ENCODE results near the gene TRIM63. TPM values are rescaled to one million over a fixed set of nuclear protein-coding genes. Genes with fewer than 3 reads are reported as not detected.

TRIM63 gene
- total RNA-seq, 1 experiment from 2014 or later, result not detected

GRCh38 chr1:26020330-26020768 is 47.1 kb downstream of the TRIM63 start:
- Histone ChIP-seq H2BK5ac (ENCODE audit: insufficient read length, low read length) (no peak overlapping the region), H4K5ac (ENCODE audit: insufficient read length, low read depth, low read length) (no peak overlapping the region), H4K20me1 (ENCODE audit: control insufficient read depth, insufficient read depth, insufficient read length) (no peaks in the 10 kb centered on the region), H3K79me1 (ENCODE audit: insufficient read depth, low read depth, low read length, poor library complexity, severe bottlenecking) (no peaks in the 10 kb centered on the region), H3K18ac (ENCODE audit: insufficient read length, low read depth, low read length) (no peak overlapping the region), H3K4me1 (ENCODE audit: insufficient read depth, low read length) (no peaks in the 10 kb centered on the region), H3K14ac (ENCODE audit: insufficient read depth, low read length) (no peak overlapping the region), H3T11ph (ENCODE audit: low read length) (no peak overlapping the region), H3K27me3 (ENCODE audit: insufficient read depth, low read length) (no peaks in the 10 kb centered on the region), H2AK5ac (ENCODE audit: insufficient read length, low read length) (no peak overlapping the region), H4K8ac (replicated peaks; ENCODE audit: insufficient read length, low read depth, low read length) (no peak overlapping the region), H2BK15ac (ENCODE audit: low read depth, low read length) (no peak overlapping the region), H3K23ac (ENCODE audit: insufficient read length, low read depth, low read length) (no peak overlapping the region), H3K9ac (ENCODE audit: extremely low read depth, insufficient read length, low read length) (no peak overlapping the region), H3K79me2 (ENCODE audit: insufficient read depth, low read length) (no peaks in the 10 kb centered on the region), H3K27ac (ENCODE audit: insufficient read length, low read depth, low read length) (no peak overlapping the region), H2BK12ac (ENCODE audit: insufficient read length, low read depth, low read length) (no peak overlapping the region), H2BK120ac (ENCODE audit: low read depth, low read length, poor library complexity, severe bottlenecking) (no peak overlapping the region), H3K4ac (ENCODE audit: low read depth, low read length) (no peak overlapping the region), H3K23me2 (ENCODE audit: insufficient read length, low read depth, low read length, poor library complexity, severe bottlenecking) (no peaks in the 10 kb centered on the region), H3K56ac (ENCODE audit: insufficient read length, low read depth, low read length) (no peak overlapping the region), H3K4me2 (ENCODE audit: insufficient read depth, insufficient read length, low read length) (no peak overlapping the region), H3K9me3 (ENCODE audit: control insufficient read depth, low read depth, low read length) (no peaks in the 10 kb centered on the region), H4K91ac (ENCODE audit: insufficient read length, low read depth, low read length) (no peak overlapping the region), H2AFZ (ENCODE audit: low read length) (no peak overlapping the region), H2BK20ac (ENCODE audit: low read depth, low read length, poor library complexity, severe bottlenecking) (no peak overlapping the region)
- Mint-ChIP-seq H3K4me1 (peaks cover 14 to 40% of the 10 kb centered on the region in 2 experiments), H3K27me3 (ENCODE audit: low read depth) (peaks cover 3% of the 10 kb centered on the region), H3K4me3 (no peak overlapping the region), H3K36me3 (ENCODE audit: insufficient read depth in 1 of 3, low read depth in 3 of 3) (no peaks in the 10 kb centered on the region), H3K9me3 (no peaks in the 10 kb centered on the region), H3K27ac (no peak overlapping the region)
- WGBS (ENCODE audit: extremely low coverage, insufficient read length, low lambda C conversion rate), result no CpG with 5 or more reads among the region's 6 CpGs
- DNase-seq, result no peak
- TF ChIP-seq CTCF (conservative IDR thresholded peaks at IDR 0.05), result no peak
